B cell (primary cell): Measurements from ENCODE around the gene STPG3. TPM values are rescaled to one million over a fixed set of nuclear protein-coding genes. Genes with fewer than 3 reads are reported as not detected.

Source experiments
- ATAC-seq: fragments of 200-7000 bp; cut with Tn5 transposase; one replicate; pipeline ENCODE4 v1.10.0; 2021; ENCODE audit warnings: low read depth, mild to moderate bottlenecking, moderate number of reproducible peaks, moderate library complexity
- CTCF ChIA-PET: fragments of 350-600 bp; sonication (Branson Sonifier 250); formaldehyde crosslinking; loops from one replicate; lab custom pipeline; 2021; ENCODE audit warnings: antibody characterized with exemption, inconsistent platforms; lab: Charles Lee
- POLR2A ChIA-PET: fragments of 350-600 bp; sonication (Branson Sonifier 250); formaldehyde crosslinking; loops from one replicate; lab custom pipeline; 2021; ENCODE audit warnings: antibody characterized with exemption; lab: Charles Lee
- DNase-seq: peaks from one replicate; pipeline ENCODE4 v3.0.0; 2013
- H2AFZ ChIP-seq: 2 replicates; pipeline ENCODE4 v1.6.1; 2012; ENCODE audit warnings: mild to moderate bottlenecking, low read depth, low read length; ENCODE audit not compliant: insufficient read depth, poor library complexity, severe bottlenecking
- H3K27ac ChIP-seq, 2 donors: 1 replicate in 1 of 2; 2 replicates in 1 of 2; pipeline ENCODE4 v1.5.1; 2012 to 2013; ENCODE audit warnings: low read length in 2 of 2, mild to moderate bottlenecking in 2 of 2, moderate library complexity in 1 of 2
- H3K27me3 ChIP-seq, 4 experiments: fragments of 200-600 bp in 1 of 4; sonication (generic) in 1 of 4; replicated peaks in 1 of 4; 1 replicate in 2 of 4; 2 replicates in 2 of 4; pipeline versions ENCODE4 v1.6.1 to v1.7.0; 2013 to 2016; ENCODE audit warnings: low read length in 3 of 4, mild to moderate bottlenecking in 2 of 4, mixed read lengths in 1 of 4, moderate library complexity in 1 of 4; ENCODE audit not compliant: insufficient read depth in 4 of 4, control insufficient read depth in 3 of 4; ENCODE audit errors: control extremely low read depth in 1 of 4
- H3K36me3 ChIP-seq, 2 experiments: replicated peaks in 1 of 2; 1 replicate in 1 of 2; 2 replicates in 1 of 2; pipeline versions ENCODE4 v1.6.1 to v1.7.1; 2013; ENCODE audit warnings: low read length in 1 of 2; ENCODE audit not compliant: insufficient read depth in 2 of 2, control insufficient read depth in 1 of 2; ENCODE audit errors: control extremely low read depth in 1 of 2, extremely low read depth in 1 of 2
- H3K4me1 ChIP-seq, 2 donors: fragments of 200-600 bp in 1 of 2; sonication (generic) in 1 of 2; 1 replicate in 1 of 2; 2 replicates in 1 of 2; pipeline versions ENCODE4 v1.5.1 to v1.6.1; 2013 to 2017; ENCODE audit warnings: low read length in 2 of 2; ENCODE audit not compliant: control insufficient read depth in 2 of 2, insufficient read depth in 2 of 2
- H3K4me2 ChIP-seq: replicated peaks from 2 replicates; pipeline ENCODE3; 2012; ENCODE audit warnings: mild to moderate bottlenecking, low read depth, low read length; ENCODE audit not compliant: poor library complexity, severe bottlenecking
- H3K4me3 ChIP-seq, 5 experiments: fragments of 200-600 bp in 1 of 5; sonication (generic) in 1 of 5; 1 replicate in 3 of 5; 2 replicates in 2 of 5; pipeline versions ENCODE4 v1.5.1 to v1.7.0; 2011 to 2016; ENCODE audit warnings: low read length in 4 of 5, mild to moderate bottlenecking in 4 of 5, low read depth in 2 of 5, control low read depth in 1 of 5, moderate library complexity in 1 of 5; ENCODE audit not compliant: insufficient read depth in 1 of 5; ENCODE audit errors: control extremely low read depth in 1 of 5, extremely low read depth in 1 of 5
- H3K79me2 ChIP-seq: fragments of 200-600 bp; sonication (generic); one replicate; pipeline ENCODE4 v1.6.0; 2016; ENCODE audit warnings: low read length; ENCODE audit not compliant: control insufficient read depth, insufficient read depth
- H3K9ac ChIP-seq: fragments of 200-600 bp; sonication (generic); 2 replicates; pipeline ENCODE4 v1.6.1; 2017; ENCODE audit warnings: mild to moderate bottlenecking, low read length, moderate library complexity
- H3K9me3 ChIP-seq, 3 donors: one replicate each; pipeline versions ENCODE4 v1.6.1 to v1.7.1; 2013; ENCODE audit warnings: low read length in 2 of 3; ENCODE audit not compliant: control insufficient read depth in 2 of 3, insufficient read depth in 1 of 3; ENCODE audit errors: control extremely low read depth in 1 of 3
- H4K20me1 ChIP-seq: 2 replicates; pipeline ENCODE4 v1.6.0; 2012; ENCODE audit warnings: mild to moderate bottlenecking, low read length; ENCODE audit not compliant: insufficient read depth, control insufficient read depth, poor library complexity, severe bottlenecking
- H3K27ac Mint-ChIP-seq: one replicate; pipeline ENCODE4 v1.8.0; 2021; ENCODE audit warnings: mixed read lengths
- H3K27me3 Mint-ChIP-seq: one replicate; pipeline ENCODE4 v1.8.0; 2021; ENCODE audit warnings: mixed read lengths
- H3K4me1 Mint-ChIP-seq: one replicate; pipeline ENCODE4 v1.8.0; 2021; ENCODE audit warnings: mixed read lengths
- H3K4me3 Mint-ChIP-seq: one replicate; pipeline ENCODE4 v1.8.0; 2021; ENCODE audit warnings: mixed read lengths
- H3K9me3 Mint-ChIP-seq: one replicate; pipeline ENCODE4 v1.8.0; 2022; ENCODE audit warnings: mixed read lengths; ENCODE audit not compliant: insufficient read depth
- CTCF ChIP-seq: fragments of 200-600 bp; IDR thresholded peaks from one replicate; pipeline ENCODE4 v1.8.0; 2022; ENCODE audit warnings: antibody characterized with exemption, mild to moderate bottlenecking
- EZH2 ChIP-seq: IDR thresholded peaks from 2 replicates; pipeline ENCODE4 v1.6.1; 2012; ENCODE audit warnings: borderline replicate concordance, low read depth, mild to moderate bottlenecking, moderate library complexity, low read length; ENCODE audit not compliant: insufficient read depth, poor library complexity, severe bottlenecking
- whole genome bisulfite sequencing: methylation state at CpG from one replicate; pipeline ENCODE4 v1.1.5; 2013; ENCODE audit warnings: missing lambda C conversion rate; ENCODE audit not compliant: insufficient coverage; 5-methylcytosine and 5-hydroxymethylcytosine counted together
- intact Hi-C: fragments of 100-400 bp; cut with micrococcal nuclease; formaldehyde crosslinking; loops from one replicate; pipeline ENCODE4 v1.10.0; 2022
- polyA plus RNA-seq: library from polyadenylated mRNA; depleted of rRNA; stranded (reverse); fragments of >200 nt; gene quantifications from 2 replicates; pipeline ENCODE4 v1.2.3, GENCODE V29; 2012
- total RNA-seq, 2 donors: library from RNA; stranded (reverse); fragments of 120-200 nt in 1 of 2; gene quantifications; 1 replicate in 1 of 2; 2 replicates in 1 of 2; pipeline versions ENCODE4 v1.2.3 to v1.2.4, GENCODE V29; 2013 to 2022

The STPG3 gene
- total and polyA plus RNA-seq, 2 donors (not counting 1 experiment from before 2014, with no cell fraction given) = not detected

GRCh38 chr9:137204731-137205125 lies 46.4 kb upstream of the STPG3 start:
- Histone ChIP-seq H3K36me3 (peaks cover 0 to 5% of the 10 kb centered on the region in 2 experiments), H3K79me2 (peaks cover 62% of the 10 kb centered on the region), H3K9ac (peak overlapping the region; percentile 84), H3K27ac (peak overlapping the region; percentile 73 to 89), H3K27me3 (no peaks in the 10 kb centered on the region), H3K4me2 (peak overlapping the region; percentile 85), H2AFZ (peak overlapping the region; percentile 88), H3K4me3 (peak overlapping the region; percentile 55 to 96 (median 86)), H3K4me1 (peaks cover 38 to 51% of the 10 kb centered on the region in 2 donors), H4K20me1 (peaks cover 43% of the 10 kb centered on the region), H3K9me3 (no peaks in the 10 kb centered on the region)
- ATAC-seq (no peak), DNase-seq (no peak)
- intact Hi-C loops = loop anchor here (1.0 to 10.0 kb wide), 4 partner anchors 16 to 320 kb away; partner anchors contain the start of genes ANAPC2, SSNA1 and TRAF2
- peaks cover 46% of the 10 kb centered on the region for H3K4me1 Mint-ChIP-seq
- no peaks in the 10 kb centered on the region for H3K27me3 Mint-ChIP-seq
- WGBS = 21% methylated on average over 21 of the region's 21 CpGs
- ChIA-PET POLR2A (interaction anchor here (0.5 to 2.1 kb wide), 3 partner anchors 16 to 35 kb away, joined by 3 to 10 read pairs (median 4); partner anchors contain the start of genes ANAPC2, RNF208 and SSNA1), CTCF (interaction anchor here (0.6 to 1.6 kb wide), 3 partner anchors 14 to 23 kb away, joined by 3 to 7 read pairs (median 4); partner anchors contain the start of gene RNF224)
- H3K4me3 Mint-ChIP-seq = peak overlapping the region; percentile 93
- H3K27ac Mint-ChIP-seq = peak overlapping the region; percentile 90
- no peaks in the 10 kb centered on the region for H3K9me3 Mint-ChIP-seq
- no peak for TF ChIP-seq EZH2
- no peak for TF ChIP-seq CTCF
